Activated CD4-positive, alpha-beta T cell treated with anti-CD3 and anti-CD28 coated beads, Interleukin-2, amount 10 ng/mL, durations not matched to agents 7 days and 5 days (primary cell): ENCODE data around the gene CDH19. TPM values are rescaled to one million over a fixed set of nuclear protein-coding genes. Genes with fewer than 3 reads are reported as not detected.

Experiments
- CTCF ChIA-PET: fragments of 350-600 bp; sonication (Branson Sonifier 250); formaldehyde crosslinking; loops from one replicate; lab custom pipeline; 2021; ENCODE audit warnings: antibody characterized with exemption; lab: Charles Lee
- POLR2A ChIA-PET: fragments of 350-600 bp; sonication (Branson Sonifier 250); formaldehyde crosslinking; loops from one replicate; lab custom pipeline; 2021; ENCODE audit warnings: antibody characterized with exemption; lab: Charles Lee
- DNase-seq: peaks from one replicate; pipeline ENCODE4 v3.0.0-alpha.2; 2020
- H3K27ac Mint-ChIP-seq: one replicate; pipeline ENCODE4 v1.8.0; 2021; ENCODE audit warnings: mild to moderate bottlenecking, moderate library complexity, mixed read lengths
- H3K27me3 Mint-ChIP-seq: one replicate; pipeline ENCODE4 v1.8.0; 2021; ENCODE audit warnings: mixed read lengths
- H3K36me3 Mint-ChIP-seq: one replicate; pipeline ENCODE4 v1.8.0; 2021; ENCODE audit warnings: low read depth, mixed read lengths
- H3K4me1 Mint-ChIP-seq: one replicate; pipeline ENCODE4 v1.8.0; 2021; ENCODE audit warnings: mixed read lengths
- H3K4me3 Mint-ChIP-seq: one replicate; pipeline ENCODE4 v1.8.0; 2021; ENCODE audit warnings: mild to moderate bottlenecking, moderate library complexity, mixed read lengths
- H3K9me3 Mint-ChIP-seq: one replicate; pipeline ENCODE4 v1.8.0; 2021; ENCODE audit warnings: mixed read lengths
- total RNA-seq, 2 experiments: library from RNA; stranded (reverse); gene quantifications; one replicate each; pipeline ENCODE4 v1.2.3, GENCODE V29; 2021

CDH19 gene
- total RNA-seq, 2 experiments from 2014 or later = not detected

GRCh38 chr18:66616523-66616983, 12.7 kb upstream of the CDH19 start:
- Mint-ChIP-seq H3K4me3 (no peak overlapping the region), H3K4me1 (no peaks in the 10 kb centered on the region), H3K27me3 (no peaks in the 10 kb centered on the region), H3K27ac (no peak overlapping the region), H3K36me3 (no peaks in the 10 kb centered on the region), H3K9me3 (peaks cover 3% of the 10 kb centered on the region)
- ChIA-PET POLR2A (no interaction called here), CTCF (no interaction called here)
- no peak for DNase-seq

- H3K27me3 Mint-ChIP-seq = no peaks in the 10 kb centered on the region
- peaks cover 3% of the 10 kb centered on the region for H3K9me3 Mint-ChIP-seq
- H3K4me1 Mint-ChIP-seq = no peaks in the 10 kb centered on the region
- H3K27ac Mint-ChIP-seq = no peak overlapping the region
- no peaks in the 10 kb centered on the region for H3K36me3 Mint-ChIP-seq
- POLR2A ChIA-PET = no interaction called here
- no peak for DNase-seq
- CTCF ChIA-PET = no interaction called here
- no peak overlapping the region for H3K4me3 Mint-ChIP-seq
Measured at GRCh38 chr18:66615176-66615575, 11.3 kb upstream of the CDH19 start.

- Mint-ChIP-seq H3K4me3 (no peak overlapping the region), H3K9me3 (no peaks in the 10 kb centered on the region), H3K27ac (no peak overlapping the region), H3K27me3 (no peaks in the 10 kb centered on the region), H3K4me1 (no peaks in the 10 kb centered on the region), H3K36me3 (no peaks in the 10 kb centered on the region)
- ChIA-PET POLR2A (no interaction called here), CTCF (no interaction called here)
- DNase-seq = no peak
Measured at GRCh38 chr18:66607632-66608031, 3.7 kb upstream of the CDH19 start.

GRCh38 chr18:66601649-66602048, 2.2 kb downstream of the CDH19 start:
- Mint-ChIP-seq H3K36me3 (no peaks in the 10 kb centered on the region), H3K4me3 (no peak overlapping the region), H3K4me1 (no peaks in the 10 kb centered on the region), H3K27ac (no peak overlapping the region), H3K27me3 (no peaks in the 10 kb centered on the region), H3K9me3 (peaks cover 2% of the 10 kb centered on the region)
- POLR2A ChIA-PET = no interaction called here
- CTCF ChIA-PET = no interaction called here
- DNase-seq = no peak

GRCh38 chr18:66599190-66599589, 4.7 kb downstream of the CDH19 start:
- no peak overlapping the region for H3K27ac Mint-ChIP-seq
- H3K9me3 Mint-ChIP-seq = peaks cover 8% of the 10 kb centered on the region
- no peaks in the 10 kb centered on the region for H3K4me1 Mint-ChIP-seq
- CTCF ChIA-PET = no interaction called here
- POLR2A ChIA-PET = no interaction called here
- H3K4me3 Mint-ChIP-seq = no peak overlapping the region
- H3K27me3 Mint-ChIP-seq = no peaks in the 10 kb centered on the region
- no peak for DNase-seq
- no peaks in the 10 kb centered on the region for H3K36me3 Mint-ChIP-seq

GRCh38 chr18:66587430-66587829, 16.5 kb downstream of the CDH19 start:
- POLR2A ChIA-PET = no interaction called here
- no peaks in the 10 kb centered on the region for H3K9me3 Mint-ChIP-seq

GRCh38 chr18:66582211-66582610, 21.7 kb downstream of the CDH19 start:
- Mint-ChIP-seq H3K9me3 (no peaks in the 10 kb centered on the region), H3K27ac (no peak overlapping the region), H3K27me3 (no peaks in the 10 kb centered on the region), H3K4me1 (no peaks in the 10 kb centered on the region), H3K36me3 (no peaks in the 10 kb centered on the region), H3K4me3 (no peak overlapping the region)
- ChIA-PET POLR2A (no interaction called here), CTCF (no interaction called here)
- no peak for DNase-seq

More at GRCh38 chr18:66587430-66587829, 16.5 kb downstream of the CDH19 start:
- CTCF ChIA-PET = interaction anchor here (0.6 kb wide), 1 partner anchor 360 kb away, joined by 3 read pairs; no protein-coding TSS in a partner anchor
- Mint-ChIP-seq H3K4me3 (no peak overlapping the region), H3K27ac (no peak overlapping the region), H3K4me1 (no peaks in the 10 kb centered on the region), H3K27me3 (no peaks in the 10 kb centered on the region), H3K36me3 (no peaks in the 10 kb centered on the region)
- DNase-seq = no peak

- no peaks in the 10 kb centered on the region for H3K9me3 Mint-ChIP-seq
- no peak for DNase-seq
- H3K4me3 Mint-ChIP-seq = no peak overlapping the region
- H3K36me3 Mint-ChIP-seq = no peaks in the 10 kb centered on the region
- H3K4me1 Mint-ChIP-seq = no peaks in the 10 kb centered on the region
- CTCF ChIA-PET = no interaction called here
- no peak overlapping the region for H3K27ac Mint-ChIP-seq
- H3K27me3 Mint-ChIP-seq = no peaks in the 10 kb centered on the region
- POLR2A ChIA-PET = no interaction called here
Measured at GRCh38 chr18:66575263-66575662, 28.6 kb downstream of the CDH19 start.

- no peaks in the 10 kb centered on the region for H3K9me3 Mint-ChIP-seq
- no peak overlapping the region for H3K4me3 Mint-ChIP-seq
- no peak overlapping the region for H3K27ac Mint-ChIP-seq
- H3K4me1 Mint-ChIP-seq = no peaks in the 10 kb centered on the region
- CTCF ChIA-PET = no interaction called here
- POLR2A ChIA-PET = no interaction called here
- no peak for DNase-seq
- no peaks in the 10 kb centered on the region for H3K36me3 Mint-ChIP-seq
- H3K27me3 Mint-ChIP-seq = no peaks in the 10 kb centered on the region
Measured at GRCh38 chr18:66571845-66572244, 32.0 kb downstream of the CDH19 start.

- no peak for DNase-seq
- no peaks in the 10 kb centered on the region for H3K27me3 Mint-ChIP-seq
- POLR2A ChIA-PET = no interaction called here
- CTCF ChIA-PET = no interaction called here
- no peak overlapping the region for H3K4me3 Mint-ChIP-seq
- no peaks in the 10 kb centered on the region for H3K9me3 Mint-ChIP-seq
- no peaks in the 10 kb centered on the region for H3K4me1 Mint-ChIP-seq
- no peaks in the 10 kb centered on the region for H3K36me3 Mint-ChIP-seq
- H3K27ac Mint-ChIP-seq = no peak overlapping the region
Measured at GRCh38 chr18:66566616-66567015, 37.3 kb downstream of the CDH19 start.

- H3K4me1 Mint-ChIP-seq = no peaks in the 10 kb centered on the region
- H3K9me3 Mint-ChIP-seq = no peaks in the 10 kb centered on the region
- H3K27me3 Mint-ChIP-seq = no peaks in the 10 kb centered on the region
- POLR2A ChIA-PET = no interaction called here
- CTCF ChIA-PET = interaction anchor here (0.8 kb wide), 1 partner anchor 21 kb away, joined by 3 read pairs; no protein-coding TSS in a partner anchor
- no peak for DNase-seq
- no peak overlapping the region for H3K27ac Mint-ChIP-seq
- no peaks in the 10 kb centered on the region for H3K36me3 Mint-ChIP-seq
- no peak overlapping the region for H3K4me3 Mint-ChIP-seq
Measured at GRCh38 chr18:66564236-66564635, 39.7 kb downstream of the CDH19 start.

- CTCF ChIA-PET = no interaction called here
Measured at GRCh38 chr18:66562279-66562678, 41.6 kb downstream of the CDH19 start.

GRCh38 chr18:66560094-66560493, 43.8 kb downstream of the CDH19 start:
- no peak for DNase-seq
- H3K4me3 Mint-ChIP-seq = no peak overlapping the region
- ChIA-PET CTCF (no interaction called here), POLR2A (no interaction called here)
- H3K27me3 Mint-ChIP-seq = no peaks in the 10 kb centered on the region
- H3K27ac Mint-ChIP-seq = no peak overlapping the region
- no peaks in the 10 kb centered on the region for H3K36me3 Mint-ChIP-seq
- H3K4me1 Mint-ChIP-seq = no peaks in the 10 kb centered on the region
- H3K9me3 Mint-ChIP-seq = no peaks in the 10 kb centered on the region

More at GRCh38 chr18:66562279-66562678, 41.6 kb downstream of the CDH19 start:
- Mint-ChIP-seq H3K9me3 (no peaks in the 10 kb centered on the region), H3K4me1 (no peaks in the 10 kb centered on the region), H3K36me3 (no peaks in the 10 kb centered on the region), H3K27me3 (no peaks in the 10 kb centered on the region), H3K4me3 (no peak overlapping the region), H3K27ac (no peak overlapping the region)
- POLR2A ChIA-PET = no interaction called here
- DNase-seq = no peak

GRCh38 chr18:66558773-66559172, 45.1 kb downstream of the CDH19 start:
- no peak overlapping the region for H3K4me3 Mint-ChIP-seq
- no peaks in the 10 kb centered on the region for H3K9me3 Mint-ChIP-seq
- no peaks in the 10 kb centered on the region for H3K27me3 Mint-ChIP-seq
- no peak overlapping the region for H3K27ac Mint-ChIP-seq
- H3K36me3 Mint-ChIP-seq = no peaks in the 10 kb centered on the region
- ChIA-PET CTCF (no interaction called here), POLR2A (no interaction called here)
- no peaks in the 10 kb centered on the region for H3K4me1 Mint-ChIP-seq
- no peak for DNase-seq
